NCI-H2227 (cell line): ENCODE results near the gene ARHGAP30.
A peak's percentile ranks its signal among the peaks of the same experiment; 100 is the strongest.
"Not testable (repeated sequence)": the region's sequence is repeated elsewhere in the genome, so short reads cannot be mapped to it uniquely, and the experiment has no call there.

Experiments
- DNase-seq: peaks from one replicate; lab custom pipeline; 2025; ENCODE audit not compliant: unreplicated experiment; lab: John Stamatoyannopoulos, UW

ARHGAP30 gene

GRCh38 chr1:161045736-161046604 is 23.7 kb downstream of the ARHGAP30 start, which contains the start of gene USF1:
TSS of gene USF1 (minus strand) at chr1:161045977. CDS start at chr1:161043275, 2,702 bp downstream.
- peak; percentile 96 for DNase-seq

- peak; percentile 75 for DNase-seq
These were observed 24.6 kb downstream of the ARHGAP30 start for GRCh38 chr1:161044908-161045735.

GRCh38 chr1:161044535-161044907 is 25.2 kb downstream of the ARHGAP30 start:
- no peak for DNase-seq

- DNase-seq, result no peak
These were observed 30.1 kb downstream of the ARHGAP30 start for GRCh38 chr1:161039546-161039945.

GRCh38 chr1:161039154-161039545 is 30.5 kb downstream of the ARHGAP30 start:
- DNase-seq, result no peak

GRCh38 chr1:161038523-161039153 is 31.1 kb downstream of the ARHGAP30 start, which contains the start of gene TSTD1:
TSS of gene TSTD1 (minus strand) at chr1:161038964. CDS start at chr1:161038889, 75 bp downstream.
- peak; percentile 85 for DNase-seq

GRCh38 chr1:161037661-161038522 is 31.8 kb downstream of the ARHGAP30 start:
- DNase-seq, result peak; percentile 59

GRCh38 chr1:161033751-161034150 is 35.9 kb downstream of the ARHGAP30 start:
- DNase-seq, result no peak

- no peak for DNase-seq
These were observed 37.3 kb downstream of the ARHGAP30 start for GRCh38 chr1:161032409-161032808.

- no peak for DNase-seq
These were observed 37.8 kb downstream of the ARHGAP30 start for GRCh38 chr1:161031874-161032273.

GRCh38 chr1:161029466-161029865 is 40.2 kb downstream of the ARHGAP30 start:
- not testable (repeated sequence) for DNase-seq

GRCh38 chr1:161026954-161027353 is 42.7 kb downstream of the ARHGAP30 start:
- DNase-seq, result not testable (repeated sequence)

GRCh38 chr1:161022432-161022831 is 47.3 kb downstream of the ARHGAP30 start:
- not testable (repeated sequence) for DNase-seq

GRCh38 chr1:161021970-161022353 is 47.7 kb downstream of the ARHGAP30 start:
- DNase-seq, result no peak

GRCh38 chr1:161021165-161021969 is 48.3 kb downstream of the ARHGAP30 start:
- DNase-seq, result peak; percentile 91

- DNase-seq, result peak; percentile 60
These were observed 49.1 kb downstream of the ARHGAP30 start, which contains the start of gene F11R for GRCh38 chr1:161020509-161021164. TSS of gene F11R (minus strand) at chr1:161021152. CDS start at chr1:161021073, 79 bp downstream.

- no peak for DNase-seq
These were observed 49.8 kb downstream of the ARHGAP30 start for GRCh38 chr1:161019751-161020495.

GRCh38 chr1:161019111-161019660 is 50.5 kb downstream of the ARHGAP30 start:
- DNase-seq, result not testable (repeated sequence)
